Aorta (tissue), 5 donors: Measurements from ENCODE around the gene ZMAT1. TPM values are rescaled to one million over a fixed set of nuclear protein-coding genes. Genes with fewer than 3 reads are reported as not detected.

Source experiments
- ATAC-seq: fragments of 200-7000 bp; cut with Tn5 transposase; one replicate; pipeline ENCODE4 v1.9.1; 2022; ENCODE audit warnings: moderate library complexity; ENCODE audit not compliant: low FRiP score
- DNase-seq, 2 donors: peaks; one replicate each; pipeline ENCODE4 v3.0.0-alpha.2; 2020
- H3K27ac ChIP-seq, 2 donors: one replicate each; pipeline ENCODE4 v1.5.1; 2013; ENCODE audit warnings: low read length in 2 of 2, mild to moderate bottlenecking in 2 of 2, moderate library complexity in 2 of 2, control low read depth in 1 of 2, inconsistent platforms in 1 of 2, low read depth in 1 of 2
- H3K27me3 ChIP-seq, 2 donors: one replicate each; pipeline ENCODE4 v1.6.1; 2013; ENCODE audit warnings: control low read depth in 1 of 2, low read length in 1 of 2, mild to moderate bottlenecking in 1 of 2, moderate library complexity in 1 of 2; ENCODE audit not compliant: insufficient read depth in 2 of 2, control insufficient read depth in 1 of 2
- H3K36me3 ChIP-seq, 2 donors: one replicate each; pipeline ENCODE4 v1.6.1; 2013; ENCODE audit warnings: control low read depth in 1 of 2, low read length in 1 of 2, mild to moderate bottlenecking in 1 of 2; ENCODE audit not compliant: insufficient read depth in 2 of 2, control insufficient read depth in 1 of 2
- H3K4me1 ChIP-seq, 2 donors: one replicate each; pipeline ENCODE4 v1.6.1; 2013; ENCODE audit warnings: low read length in 2 of 2, control low read depth in 1 of 2, mild to moderate bottlenecking in 1 of 2, moderate library complexity in 1 of 2; ENCODE audit not compliant: insufficient read depth in 2 of 2, control insufficient read depth in 1 of 2
- H3K4me3 ChIP-seq, 2 donors: one replicate each; pipeline ENCODE4 v1.5.1; 2013; ENCODE audit warnings: low read length in 2 of 2, control low read depth in 1 of 2, mild to moderate bottlenecking in 1 of 2
- H3K9me3 ChIP-seq: one replicate; pipeline ENCODE4 v1.6.1; 2013; ENCODE audit warnings: mild to moderate bottlenecking, low read length; ENCODE audit not compliant: control insufficient read depth
- WGBS, 2 donors: extraction: QIAGEN DNeasy Blood & Tissue Kit; methylation state at CpG; one replicate each; pipeline ENCODE4 v1.1.7; 2013; 5-methylcytosine and 5-hydroxymethylcytosine counted together
- intact Hi-C, 2 donors: fragments of 100-400 bp; cut with DNase I; formaldehyde crosslinking; loops; one replicate each; pipeline versions ENCODE4 v1.14.2 to v1.15.0; 2022
- polyA plus RNA-seq, 2 donors: library from polyadenylated mRNA; stranded (reverse); fragments of 200-250 nt; gene quantifications; one replicate each; pipeline ENCODE4 v1.2.3, GENCODE V29; 2013
- total RNA-seq, 2 donors: library from RNA; stranded (reverse); fragmentation: NEBNext Ultra II Directional; extraction: Animal tissue kit (Norgen Biotek cat#: 25700); gene quantifications; one replicate each; pipeline ENCODE4 v1.2.1, GENCODE V29; 2021
- donor health status: healthy with polysubstance abuse.
- donor health status: Bipolar disorder and iron deficiency.
- donor health status: DM: no; HTN: no; CAD: no.
- donor health status: DM: no; HTN: no; CAD: no.
- donor health status: DM: yes; HTN: yes; CAD: no.

Gene ZMAT1
- total and polyA plus RNA-seq, 4 donors: 5.0 to 19.3 (median 11.9) TPM

GRCh38 chrX:101932249-101932570 lies 383 bp upstream of the ZMAT1 start:
- intact Hi-C loops: loop anchor here in 1 of 2 donors (10.0 kb wide), 1 partner anchor 723 kb away; the partner anchor contains the start of gene GPRASP1
- no peaks in the 10 kb centered on the region for H3K9me3 ChIP-seq
- no peaks in the 10 kb centered on the region for H3K27me3 ChIP-seq
- H3K27ac ChIP-seq: no peak overlapping the region
- no peak for DNase-seq
- no peak overlapping the region for H3K4me3 ChIP-seq
- H3K4me1 ChIP-seq: no peaks in the 10 kb centered on the region
- H3K36me3 ChIP-seq: no peaks in the 10 kb centered on the region
- ATAC-seq: no peak
- 45 to 56% methylated on average over 8 of the region's 8 CpGs for WGBS, 2 donors

- ATAC-seq (peak; percentile 3), DNase-seq (no peak)
- Histone ChIP-seq H3K4me1 (no peaks in the 10 kb centered on the region), H3K36me3 (no peaks in the 10 kb centered on the region), H3K9me3 (no peaks in the 10 kb centered on the region), H3K4me3 (peak overlapping the region; percentile 28 to 56), H3K27ac (peak overlapping the region in 1 of 2 donors; percentile 85), H3K27me3 (no peaks in the 10 kb centered on the region)
- WGBS, 2 donors: 0 to 30% methylated on average over 6 of the region's 6 CpGs
- intact Hi-C loops: loop anchor here in 1 of 2 donors (10.0 kb wide), 1 partner anchor 724 kb away; the partner anchor contains the start of gene GPRASP1
These were observed 715 bp downstream of the ZMAT1 start for GRCh38 chrX:101931136-101931487.

DNA sequence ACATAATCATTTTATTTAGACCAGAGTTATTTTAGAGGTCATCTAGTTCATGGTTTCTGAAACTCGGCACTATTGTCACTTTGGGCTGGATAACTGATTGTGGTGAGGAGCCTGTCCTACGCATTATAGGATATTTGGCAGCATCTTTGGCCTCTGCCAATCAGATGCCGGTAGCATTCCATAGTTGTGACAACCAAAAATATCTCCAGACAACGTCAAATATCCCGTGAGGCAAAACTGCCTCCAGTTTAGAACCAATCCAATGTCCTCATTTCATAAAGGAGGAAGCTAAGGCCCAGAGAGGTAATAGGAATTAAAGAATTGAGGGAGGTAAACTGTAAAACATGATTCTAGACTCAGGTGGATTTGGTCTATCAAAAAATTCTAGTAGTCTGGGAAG lies 6.1 kb downstream of the ZMAT1 start:
- Histone ChIP-seq H3K36me3 (no peaks in the 10 kb centered on the region), H3K9me3 (no peaks in the 10 kb centered on the region), H3K4me3 (no peak overlapping the region), H3K27me3 (no peaks in the 10 kb centered on the region), H3K27ac (no peak overlapping the region), H3K4me1 (no peaks in the 10 kb centered on the region)
- 46 to 51% methylated on average over 5 of the region's 5 CpGs for WGBS, 2 donors
- intact Hi-C loops: no loop called here
- DNase-seq: no peak
- ATAC-seq: no peak

DNA sequence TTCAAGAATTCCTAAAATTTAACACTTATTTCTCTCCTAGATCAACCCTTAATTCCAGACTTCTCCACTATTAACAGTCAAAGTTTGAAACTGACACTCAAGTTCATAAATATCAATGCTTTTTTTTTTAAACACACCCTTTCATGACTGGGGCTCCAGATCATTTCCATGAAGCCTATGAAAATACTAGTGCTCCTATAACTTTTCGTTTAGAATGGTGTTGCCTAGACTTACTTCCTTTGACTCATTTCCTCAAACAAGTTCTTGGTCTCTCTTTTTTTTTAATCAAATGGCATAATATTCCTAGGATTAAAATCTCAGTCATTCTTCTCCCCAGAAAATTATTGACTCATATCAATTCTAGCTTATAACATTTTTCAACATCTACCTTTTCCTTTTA lies 13.1 kb downstream of the ZMAT1 start:
- intact Hi-C loops: no loop called here
- 26 to 46% methylated on average over 1 of the region's 1 CpG for WGBS, 2 donors
- Histone ChIP-seq H3K4me1 (no peaks in the 10 kb centered on the region), H3K9me3 (no peaks in the 10 kb centered on the region), H3K27me3 (no peaks in the 10 kb centered on the region), H3K27ac (no peak overlapping the region), H3K4me3 (no peak overlapping the region), H3K36me3 (no peaks in the 10 kb centered on the region)
- DNase-seq (no peak), ATAC-seq (no peak)

- Histone ChIP-seq H3K9me3 (no peaks in the 10 kb centered on the region), H3K27me3 (no peaks in the 10 kb centered on the region), H3K27ac (no peak overlapping the region), H3K4me3 (no peak overlapping the region), H3K36me3 (no peaks in the 10 kb centered on the region), H3K4me1 (no peaks in the 10 kb centered on the region)
- ATAC-seq (peak; percentile 38), DNase-seq (peak in 1 of 2 donors; percentile 22)
- WGBS, 2 donors: 58 to 66% methylated on average over 5 of the region's 5 CpGs
- intact Hi-C loops: no loop called here
These were observed 25.6 kb downstream of the ZMAT1 start for GRCh38 chrX:101906136-101906796.

DNA sequence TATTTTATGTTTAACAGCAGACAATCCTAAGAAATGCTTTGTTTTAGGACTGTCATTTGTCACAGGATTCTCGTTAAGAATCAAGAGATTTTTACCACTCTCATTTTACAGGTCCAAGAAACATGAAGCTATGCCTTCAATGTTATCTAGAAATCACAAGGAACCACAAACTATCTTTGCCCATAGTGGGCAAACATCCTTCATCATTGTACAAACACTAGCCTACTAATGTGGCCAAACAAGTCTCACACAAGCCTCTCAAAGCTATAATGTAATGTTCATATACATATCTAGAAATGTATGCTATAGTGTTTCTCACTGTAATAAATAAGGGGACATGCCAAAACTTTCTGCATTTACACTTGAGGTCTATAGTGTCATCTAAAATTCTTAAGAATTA lies 26.8 kb downstream of the ZMAT1 start:
- no peaks in the 10 kb centered on the region for H3K36me3 ChIP-seq
- H3K27me3 ChIP-seq: no peaks in the 10 kb centered on the region
- WGBS, 2 donors: 89 to 97% methylated on average over 1 of the region's 1 CpG
- no peaks in the 10 kb centered on the region for H3K9me3 ChIP-seq
- H3K27ac ChIP-seq: no peak overlapping the region
- ATAC-seq (no peak), DNase-seq (no peak)
- no peaks in the 10 kb centered on the region for H3K4me1 ChIP-seq
- intact Hi-C loops: no loop called here
- H3K4me3 ChIP-seq: no peak overlapping the region

Other genes with a start within 250 kb of the ZMAT1 start
- 10 to 100 TPM; 20.5 to 21.4 TPM for gene TCEAL2, start 193.7 kb upstream of the ZMAT1 start, total RNA-seq
- 100 to 1,000 TPM in 1 of 2 donors, 10 to 100 TPM in 1; 29.6 to 124 TPM for gene TCEAL2, start 193.7 kb upstream of the ZMAT1 start, polyA plus RNA-seq
- under 1 TPM in 1 of 2 donors, not detected in 1; 0.55 TPM for gene TCEAL6, start 210.5 kb upstream of the ZMAT1 start, total RNA-seq
- 1 to 10 TPM in 1 of 2 donors, under 1 TPM in 1; 0.87 to 2.3 TPM for gene TCEAL6, start 210.5 kb upstream of the ZMAT1 start, polyA plus RNA-seq
- gene BEX5, start 223.9 kb upstream of the ZMAT1 start, total RNA-seq: 1 to 10 TPM; 5.0 to 7.7 TPM
- 10 to 100 TPM; 13.3 to 15.0 TPM for gene BEX5, start 223.9 kb upstream of the ZMAT1 start, polyA plus RNA-seq